CD4-positive, CD25-positive, alpha-beta regulatory T cell (primary cell): Measurements from ENCODE around the gene FCMR. TPM values are rescaled to one million over a fixed set of nuclear protein-coding genes. Genes with fewer than 3 reads are reported as not detected.

ENCODE experiments used
- ATAC-seq, 2 donors: fragments of 150-1000 bp; cut with Tn5 transposase; one replicate each; pipeline ENCODE4 v1.10.0; 2021; ENCODE audit warnings: low read depth in 2 of 2, moderate number of reproducible peaks in 2 of 2, moderate library complexity in 1 of 2
- DNase-seq, 3 donors: peaks; one replicate each; pipeline versions ENCODE4 v3.0.0 to v3.0.0-alpha.2; 2012 to 2022; ENCODE audit warnings: mixed read lengths in 1 of 3
- H3K27ac ChIP-seq: one replicate; pipeline ENCODE4 v1.7.0; 2013; ENCODE audit warnings: mild to moderate bottlenecking, low read length; ENCODE audit not compliant: insufficient read depth, poor library complexity, severe bottlenecking
- H3K27me3 ChIP-seq: one replicate; pipeline ENCODE4 v1.7.0; 2013; ENCODE audit warnings: low read length; ENCODE audit not compliant: control insufficient read depth, insufficient read depth
- H3K36me3 ChIP-seq: one replicate; pipeline ENCODE4 v1.7.0; 2013; ENCODE audit warnings: mild to moderate bottlenecking, low read length, moderate library complexity; ENCODE audit not compliant: control insufficient read depth, insufficient read depth
- H3K4me1 ChIP-seq: 2 replicates; pipeline ENCODE4 v1.7.0; 2013; ENCODE audit warnings: mild to moderate bottlenecking, low read length; ENCODE audit not compliant: insufficient read depth, control insufficient read depth, poor library complexity, severe bottlenecking
- H3K4me3 ChIP-seq: one replicate; pipeline ENCODE4 v1.7.0; 2013; ENCODE audit warnings: low read depth, mild to moderate bottlenecking, low read length, moderate library complexity
- H3K9me3 ChIP-seq, 2 experiments: 1 replicate in 1 of 2; 2 replicates in 1 of 2; pipeline ENCODE4 v1.7.0; 2013; ENCODE audit warnings: low read length in 2 of 2, mild to moderate bottlenecking in 1 of 2, moderate library complexity in 1 of 2; ENCODE audit not compliant: control insufficient read depth in 2 of 2
- H3K27ac Mint-ChIP-seq, 3 donors: one replicate each; pipeline ENCODE4 v1.8.0; 2020 to 2022; ENCODE audit warnings: mild to moderate bottlenecking in 3 of 3, mixed read lengths in 3 of 3, moderate library complexity in 2 of 3
- H3K27me3 Mint-ChIP-seq: one replicate; pipeline ENCODE4 v1.8.0; 2022; ENCODE audit warnings: mild to moderate bottlenecking, mixed read lengths
- H3K36me3 Mint-ChIP-seq: one replicate; pipeline ENCODE4 v1.8.0; 2020; ENCODE audit warnings: mixed read lengths
- H3K4me1 Mint-ChIP-seq, 4 donors: one replicate each; pipeline ENCODE4 v1.8.0; 2020 to 2022; ENCODE audit warnings: mixed read lengths in 4 of 4, mild to moderate bottlenecking in 1 of 4
- H3K4me3 Mint-ChIP-seq, 4 donors: one replicate each; pipeline ENCODE4 v1.8.0; 2020 to 2022; ENCODE audit warnings: mild to moderate bottlenecking in 4 of 4, mixed read lengths in 4 of 4, moderate library complexity in 3 of 4
- H3K9me3 Mint-ChIP-seq, 7 donors: one replicate each; pipeline ENCODE4 v1.8.0; 2020 to 2022; ENCODE audit warnings: mixed read lengths in 7 of 7, mild to moderate bottlenecking in 3 of 7, moderate library complexity in 2 of 7
- polyA plus RNA-seq, 4 donors: library from polyadenylated mRNA; unstranded; fragments of 300-500 nt; fragmentation: Illumina TruSeq; gene quantifications; one replicate each; pipeline ENCODE4 v1.2.3, GENCODE V29; 2021
- total RNA-seq: library from RNA; stranded (reverse); gene quantifications from one replicate; pipeline ENCODE4 v1.2.3, GENCODE V29; 2022

The FCMR gene
- total and polyA plus RNA-seq, 5 donors from 2014 or later, result 393 to 986 (median 935) TPM

DNA sequence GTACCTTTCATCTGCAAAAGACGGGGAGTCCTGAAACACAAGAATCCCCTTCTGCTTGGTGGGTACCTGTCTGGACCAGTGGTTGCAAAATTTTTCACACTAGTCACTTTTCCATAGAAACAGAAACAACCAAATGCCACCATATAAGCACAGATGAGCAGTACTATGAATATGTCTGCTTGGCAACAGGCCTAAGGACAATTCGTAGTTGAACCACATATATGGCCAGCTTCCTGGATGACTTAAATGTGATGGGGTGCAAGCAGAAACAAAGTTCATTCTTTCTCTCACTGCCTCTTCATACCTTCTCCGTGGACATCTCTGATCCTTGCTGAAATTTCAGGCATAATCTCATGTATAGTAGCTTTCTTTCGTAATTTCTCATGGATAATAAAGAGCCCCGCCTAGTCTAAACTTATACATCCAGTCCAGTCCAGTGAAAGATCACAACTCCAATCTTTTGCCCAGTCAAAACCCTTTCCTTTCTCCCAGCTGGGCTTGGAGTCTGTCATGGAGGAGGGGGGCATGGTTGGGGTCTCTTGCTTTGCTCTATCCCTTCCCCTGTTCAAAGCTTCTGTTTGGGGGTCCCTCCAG is 41.5 kb upstream of the FCMR start:
- Histone ChIP-seq H3K9me3 (no peaks in the 10 kb centered on the region), H3K27ac (no peak overlapping the region), H3K36me3 (no peaks in the 10 kb centered on the region), H3K27me3 (no peaks in the 10 kb centered on the region), H3K4me1 (peaks cover 14% of the 10 kb centered on the region), H3K4me3 (no peak overlapping the region)
- Mint-ChIP-seq H3K9me3 (no peaks in the 10 kb centered on the region), H3K36me3 (no peaks in the 10 kb centered on the region), H3K27ac (no peak overlapping the region), H3K27me3 (peaks cover 7% of the 10 kb centered on the region), H3K4me3 (no peak overlapping the region), H3K4me1 (peaks cover 0 to 35% (median 25%) of the 10 kb centered on the region in 4 donors)
- DNase-seq (no peak), ATAC-seq (no peak)

DNA sequence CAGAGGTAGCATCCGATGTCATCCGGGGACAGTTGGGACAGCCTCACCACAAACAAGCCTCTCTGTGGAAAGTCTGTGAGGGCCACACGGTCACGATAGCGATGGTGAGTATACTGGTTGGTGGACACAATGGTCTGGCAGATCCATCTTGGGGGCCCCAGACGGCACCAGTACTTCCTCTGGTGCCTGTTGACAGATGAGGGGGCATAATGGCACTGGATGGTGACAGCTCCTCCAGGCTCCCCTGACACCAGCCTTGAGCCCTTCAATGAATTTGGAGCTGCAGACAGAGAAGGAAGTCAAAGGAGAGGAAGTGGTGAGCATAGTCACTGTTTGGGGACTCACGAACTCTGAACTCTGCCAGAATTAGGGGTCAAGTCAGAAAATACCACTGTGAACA is 40.5 kb upstream of the FCMR start:
- no peaks in the 10 kb centered on the region for H3K9me3 ChIP-seq
- no peak overlapping the region for H3K27ac ChIP-seq
- no peaks in the 10 kb centered on the region for H3K36me3 ChIP-seq
- no peak overlapping the region for H3K4me3 ChIP-seq
- ATAC-seq, result peak; percentile 69 to 76
- Mint-ChIP-seq H3K4me3 (no peak overlapping the region), H3K27ac (no peak overlapping the region), H3K9me3 (no peaks in the 10 kb centered on the region), H3K27me3 (peaks cover 7% of the 10 kb centered on the region), H3K36me3 (no peaks in the 10 kb centered on the region), H3K4me1 (peaks cover 0 to 26% (median 19%) of the 10 kb centered on the region in 4 donors)
- no peaks in the 10 kb centered on the region for H3K27me3 ChIP-seq
- DNase-seq, result peak in 1 of 3 donors; percentile 34
- H3K4me1 ChIP-seq, result peaks cover 9% of the 10 kb centered on the region

DNA sequence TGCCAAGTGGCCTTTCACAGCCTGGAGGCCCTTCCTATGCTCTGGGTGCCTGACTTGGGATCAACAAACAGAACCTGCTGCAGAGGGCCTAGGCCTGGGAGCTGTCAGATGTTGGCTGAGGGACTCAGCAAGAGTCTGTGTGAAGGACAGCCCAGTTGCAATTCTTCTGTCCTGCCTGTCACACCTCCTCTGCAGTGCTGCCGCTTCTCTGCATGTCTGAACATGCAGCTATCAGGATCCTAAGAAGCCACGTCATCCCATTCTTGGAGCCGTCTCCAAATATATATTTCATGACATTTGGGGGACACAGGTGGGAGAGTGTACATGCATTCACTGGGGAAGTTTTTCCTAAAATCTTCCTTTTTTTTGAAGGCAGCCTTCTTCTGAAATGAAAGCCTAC is 39.9 kb upstream of the FCMR start:
- DNase-seq (no peak), ATAC-seq (no peak)
- Histone ChIP-seq H3K9me3 (no peaks in the 10 kb centered on the region), H3K27ac (no peak overlapping the region), H3K27me3 (no peaks in the 10 kb centered on the region), H3K4me3 (no peak overlapping the region), H3K36me3 (no peaks in the 10 kb centered on the region), H3K4me1 (peaks cover 3% of the 10 kb centered on the region)
- Mint-ChIP-seq H3K27ac (peak overlapping the region in 1 of 3 donors; percentile 49), H3K27me3 (peaks cover 7% of the 10 kb centered on the region), H3K4me1 (peaks cover 0 to 20% (median 14%) of the 10 kb centered on the region in 4 donors), H3K36me3 (no peaks in the 10 kb centered on the region), H3K9me3 (no peaks in the 10 kb centered on the region), H3K4me3 (no peak overlapping the region)

DNA sequence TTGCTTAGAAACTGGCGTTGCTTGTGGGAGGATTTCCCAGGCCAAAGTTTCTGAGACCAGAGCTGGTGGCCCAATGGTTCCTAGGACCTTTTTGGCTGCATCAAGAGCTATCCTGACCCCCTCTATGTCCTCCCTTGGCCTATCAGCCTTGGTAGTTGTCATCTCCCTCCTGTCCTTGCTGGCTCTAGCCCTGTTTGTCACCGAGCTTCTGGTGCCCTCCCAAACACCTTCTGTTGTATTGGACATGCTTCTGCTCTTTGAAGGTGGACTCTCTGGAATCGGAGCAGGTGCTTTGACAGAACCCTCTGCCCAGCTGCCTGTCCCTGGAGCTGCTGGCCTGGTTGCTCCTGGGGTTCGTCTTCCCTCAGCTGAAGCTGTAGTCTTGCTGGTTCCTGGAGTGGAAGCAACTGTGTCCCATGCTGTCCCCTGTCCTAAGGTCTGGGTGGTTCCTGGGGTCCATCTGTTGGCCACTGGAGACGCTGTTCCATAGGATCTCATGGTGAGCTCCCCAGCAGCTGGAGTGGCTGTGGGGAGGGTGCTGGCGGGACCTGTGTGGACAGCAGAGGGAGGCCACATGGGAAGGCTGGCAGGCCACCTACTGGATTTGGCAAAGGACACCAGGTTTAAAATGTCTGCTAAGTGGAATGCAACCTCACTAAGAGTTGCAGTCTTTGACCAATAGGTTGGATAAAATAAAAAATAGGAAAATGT is 39.1 kb upstream of the FCMR start:
- peaks cover 0 to 18% (median 12%) of the 10 kb centered on the region in 4 donors for H3K4me1 Mint-ChIP-seq
- H3K27me3 Mint-ChIP-seq, result peaks cover 7% of the 10 kb centered on the region
- H3K27me3 ChIP-seq, result no peaks in the 10 kb centered on the region
- peak overlapping the region in 1 of 3 donors; percentile 49 for H3K27ac Mint-ChIP-seq
- H3K4me1 ChIP-seq, result peaks cover 3% of the 10 kb centered on the region
- ATAC-seq (no peak), DNase-seq (no peak)
- no peak overlapping the region for H3K4me3 ChIP-seq
- H3K9me3 ChIP-seq, result no peaks in the 10 kb centered on the region
- H3K36me3 Mint-ChIP-seq, result no peaks in the 10 kb centered on the region
- no peaks in the 10 kb centered on the region for H3K36me3 ChIP-seq
- no peak overlapping the region for H3K27ac ChIP-seq
- no peak overlapping the region for H3K4me3 Mint-ChIP-seq
- H3K9me3 Mint-ChIP-seq, result no peaks in the 10 kb centered on the region

DNA sequence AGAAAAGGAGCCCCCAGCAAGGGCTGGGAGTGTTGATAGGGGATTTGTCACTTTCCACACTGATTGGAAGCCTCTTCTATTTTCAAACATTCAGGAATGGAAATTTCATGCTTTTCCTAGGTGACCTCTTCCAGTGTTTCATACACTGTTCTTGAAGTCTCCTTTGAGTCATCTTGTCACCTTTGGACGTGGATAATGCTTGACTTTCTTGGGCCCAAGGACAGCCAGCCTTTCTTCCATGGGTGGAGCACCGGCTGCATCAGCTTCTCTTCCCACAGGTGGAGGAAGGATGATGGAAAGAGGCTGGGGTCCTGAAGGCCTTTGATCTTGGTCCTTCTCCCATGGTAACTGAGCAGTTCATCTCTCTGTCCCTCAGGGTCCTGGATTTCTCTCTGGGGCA is 36.4 kb upstream of the FCMR start:
- H3K4me1 Mint-ChIP-seq, result peaks cover 0 to 12% (median 9%) of the 10 kb centered on the region in 4 donors
- Histone ChIP-seq H3K9me3 (no peaks in the 10 kb centered on the region), H3K27me3 (no peaks in the 10 kb centered on the region), H3K4me3 (no peak overlapping the region), H3K36me3 (no peaks in the 10 kb centered on the region), H3K27ac (no peak overlapping the region), H3K4me1 (peaks cover 3% of the 10 kb centered on the region)
- H3K27ac Mint-ChIP-seq, result no peak overlapping the region
- no peaks in the 10 kb centered on the region for H3K9me3 Mint-ChIP-seq
- no peak overlapping the region for H3K4me3 Mint-ChIP-seq
- DNase-seq, result no peak
- H3K27me3 Mint-ChIP-seq, result peaks cover 4% of the 10 kb centered on the region
- H3K36me3 Mint-ChIP-seq, result no peaks in the 10 kb centered on the region
- no peak for ATAC-seq

DNA sequence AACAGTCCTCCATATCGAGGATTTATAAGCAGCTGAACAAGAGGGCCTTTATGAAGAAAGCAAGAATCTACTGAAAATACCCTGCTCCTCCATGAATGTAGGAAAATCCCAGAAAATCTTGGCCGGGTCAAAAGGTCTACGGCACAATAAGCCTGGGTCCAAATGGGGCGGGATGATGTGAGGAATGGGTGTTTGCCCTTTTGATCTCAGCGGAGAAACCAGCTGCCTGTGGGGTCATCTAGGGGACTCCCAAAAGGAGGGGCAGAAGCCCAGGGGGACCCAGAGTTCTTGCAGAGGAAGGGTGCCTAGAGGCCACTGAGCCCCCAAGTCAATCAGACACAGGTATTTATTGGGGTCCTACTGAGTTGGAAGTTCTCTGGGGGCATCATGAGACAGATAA is 35.9 kb upstream of the FCMR start:
- H3K36me3 Mint-ChIP-seq, result no peaks in the 10 kb centered on the region
- no peaks in the 10 kb centered on the region for H3K9me3 Mint-ChIP-seq
- peaks cover 3% of the 10 kb centered on the region for H3K4me1 ChIP-seq
- no peak overlapping the region for H3K4me3 Mint-ChIP-seq
- no peak for DNase-seq
- peaks cover 0 to 8% (median 6%) of the 10 kb centered on the region in 4 donors for H3K4me1 Mint-ChIP-seq
- ATAC-seq, result no peak
- no peaks in the 10 kb centered on the region for H3K9me3 ChIP-seq
- H3K27me3 ChIP-seq, result no peaks in the 10 kb centered on the region
- no peak overlapping the region for H3K27ac ChIP-seq
- no peak overlapping the region for H3K4me3 ChIP-seq
- peaks cover 4% of the 10 kb centered on the region for H3K27me3 Mint-ChIP-seq
- H3K36me3 ChIP-seq, result no peaks in the 10 kb centered on the region
- no peak overlapping the region for H3K27ac Mint-ChIP-seq

DNA sequence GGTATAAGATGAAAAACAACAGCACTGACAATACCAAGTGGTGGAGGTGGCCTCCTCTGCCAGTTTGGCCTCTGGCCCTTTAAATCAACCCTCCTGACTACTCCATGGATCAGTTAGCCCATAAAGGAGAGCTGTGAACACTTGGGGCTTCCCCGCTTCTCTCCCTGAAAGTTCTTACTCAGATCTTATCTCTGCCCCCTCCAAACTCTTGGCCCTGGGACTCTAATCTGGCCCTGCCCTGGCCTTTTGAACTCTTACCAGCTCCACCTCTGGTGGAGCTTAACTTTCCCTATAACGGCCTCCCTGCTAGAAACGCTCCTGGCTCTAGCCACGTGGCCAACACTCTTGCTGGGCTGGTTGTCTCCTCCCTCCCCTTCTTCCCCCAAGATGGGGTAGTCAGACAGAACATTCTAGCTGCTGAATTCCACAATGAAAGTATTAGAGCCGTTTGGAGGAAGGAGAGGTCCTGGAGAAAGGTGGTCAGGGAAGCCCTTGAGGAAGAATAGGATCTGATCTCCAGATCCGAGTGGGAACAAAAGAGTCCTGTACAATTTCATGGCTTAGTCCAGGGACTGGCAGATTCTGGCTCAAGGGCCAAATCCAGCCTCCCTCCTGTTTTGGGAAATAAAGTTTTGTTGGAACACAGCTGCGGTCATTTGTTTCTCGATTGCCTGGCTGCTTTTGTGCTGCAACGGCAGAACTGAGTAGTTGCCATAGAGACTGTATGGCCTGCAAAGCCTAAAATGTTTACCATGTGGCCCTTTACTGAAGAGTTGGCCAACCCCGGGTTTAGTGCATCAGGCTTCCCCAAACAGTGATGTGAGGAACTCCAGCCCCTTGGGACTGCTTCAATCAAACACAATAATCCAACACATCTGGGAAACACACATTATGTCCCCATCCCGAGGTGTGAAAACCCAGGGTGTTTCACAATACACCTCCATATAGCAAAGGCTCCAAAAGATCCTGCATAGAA is 34.0 kb upstream of the FCMR start:
- H3K9me3 ChIP-seq, result no peaks in the 10 kb centered on the region
- no peaks in the 10 kb centered on the region for H3K36me3 ChIP-seq

More for the DNA sequence above, 34.0 kb upstream of the FCMR start:
- H3K4me1 ChIP-seq, result no peaks in the 10 kb centered on the region
- H3K27me3 Mint-ChIP-seq, result peaks cover 4% of the 10 kb centered on the region
- H3K4me1 Mint-ChIP-seq, result no peaks in the 10 kb centered on the region
- H3K4me3 ChIP-seq, result no peak overlapping the region
- no peak for DNase-seq
- peak overlapping the region in 2 of 3 donors; percentile 9 to 24 for H3K27ac Mint-ChIP-seq
- peaks cover 0 to 2% (median 0%) of the 10 kb centered on the region in 7 donors for H3K9me3 Mint-ChIP-seq
- ATAC-seq, result no peak
- H3K36me3 Mint-ChIP-seq, result no peaks in the 10 kb centered on the region
- H3K4me3 Mint-ChIP-seq, result no peak overlapping the region
- H3K27me3 ChIP-seq, result no peaks in the 10 kb centered on the region
- no peak overlapping the region for H3K27ac ChIP-seq
